HG03103 (cell line): ENCODE results near the gene ST8SIA5.
"Not testable (repeated sequence)": the region's sequence is repeated elsewhere in the genome, so short reads cannot be mapped to it uniquely, and the experiment has no call there.

Experiments
- ATAC-seq: cut with Tn5 transposase; IDR thresholded peaks from one replicate; pipeline ENCODE4 v1.9.1; 2021; ENCODE audit warnings: low read depth; ENCODE audit not compliant: unreplicated experiment

The ST8SIA5 gene

GRCh38 chr18:46756559-46757201 is at the start of gene ST8SIA5:
Gene ST8SIA5, minus strand, starts transcription at chr18:46757053. Its CDS starts 545 bp downstream, at chr18:46756508.
- ATAC-seq: no peak

GRCh38 chr18:46795945-46796344 is 39.1 kb upstream of the ST8SIA5 start:
- ATAC-seq: not testable (repeated sequence)

- ATAC-seq: no peak
Observed at GRCh38 chr18:46794607-46795006, 37.8 kb upstream of the ST8SIA5 start.

GRCh38 chr18:46793565-46793964 is 36.7 kb upstream of the ST8SIA5 start:
- ATAC-seq: no peak

GRCh38 chr18:46789088-46789487 is 32.2 kb upstream of the ST8SIA5 start:
- no peak for ATAC-seq

GRCh38 chr18:46787674-46788073 is 30.8 kb upstream of the ST8SIA5 start:
- ATAC-seq: no peak

GRCh38 chr18:46772357-46772756 is 15.5 kb upstream of the ST8SIA5 start:
- no peak for ATAC-seq

- ATAC-seq: no peak
Observed at GRCh38 chr18:46771141-46771540, 14.3 kb upstream of the ST8SIA5 start.

GRCh38 chr18:46770708-46771107 is 13.9 kb upstream of the ST8SIA5 start:
- ATAC-seq: no peak

GRCh38 chr18:46768166-46768921 is 11.5 kb upstream of the ST8SIA5 start:
- no peak for ATAC-seq

GRCh38 chr18:46767217-46767616 is 10.4 kb upstream of the ST8SIA5 start:
- no peak for ATAC-seq

- no peak for ATAC-seq
Observed at GRCh38 chr18:46764586-46764985, 7.7 kb upstream of the ST8SIA5 start.

GRCh38 chr18:46761059-46761769 is 4.4 kb upstream of the ST8SIA5 start:
- no peak for ATAC-seq

- ATAC-seq: no peak
Observed at GRCh38 chr18:46759890-46760289, 3.0 kb upstream of the ST8SIA5 start.

- no peak for ATAC-seq
Observed at GRCh38 chr18:46756025-46756558, 761 bp downstream of the ST8SIA5 start.

GRCh38 chr18:46755315-46756024 is 1.4 kb downstream of the ST8SIA5 start:
- no peak for ATAC-seq

- no peak for ATAC-seq
Observed at GRCh38 chr18:46754661-46755292, 2.1 kb downstream of the ST8SIA5 start.

- peak; percentile 49 for ATAC-seq
Observed at GRCh38 chr18:46754188-46754587, 2.7 kb downstream of the ST8SIA5 start.

- ATAC-seq: no peak
Observed at GRCh38 chr18:46751882-46752281, 5.0 kb downstream of the ST8SIA5 start.

GRCh38 chr18:46750626-46751025 is 6.2 kb downstream of the ST8SIA5 start:
- ATAC-seq: no peak
